Panc1 (cell line): ENCODE measurements around the gene CCDC47.

ENCODE experiments used
- CTCF ChIP-seq: fragments of 450-650 bp; IDR thresholded peaks from 2 replicates; pipeline ENCODE4 v1.5.1; 2017; ENCODE audit warnings: mild to moderate bottlenecking
- POLR2AphosphoS5 ChIP-seq: IDR thresholded peaks from 2 replicates; pipeline ENCODE4 v1.6.1; 2012; ENCODE audit warnings: mild to moderate bottlenecking, low read depth, low read length, moderate library complexity
- TCF7L2 ChIP-seq: IDR thresholded peaks from 2 replicates; pipeline ENCODE4 v1.6.1; 2011; ENCODE audit warnings: mild to moderate bottlenecking, low read depth, low read length, inconsistent platforms

GRCh38 chr17:63786117-63786516 lies 12.7 kb upstream of the CCDC47 start:
- no peak for TF ChIP-seq TCF7L2
- no peak for TF ChIP-seq CTCF
- TF ChIP-seq POLR2AphosphoS5, result no peak
